ENCODE measurements around the gene EXOC6B.

GRCh38 chr2:72750977-72751639 is 74.7 kb downstream of the EXOC6B start:
- no peak for TF ChIP-seq CTCF (IDR thresholded peaks at IDR 0.05)
- no peak for TF ChIP-seq ZFX (IDR thresholded peaks at IDR 0.05; ENCODE audit: borderline replicate concordance)
